IMR-90 (cell line): ENCODE data around the gene ARHGEF7. TPM values are rescaled to one million over a fixed set of nuclear protein-coding genes. Genes with fewer than 3 reads are reported as not detected.

Source experiments
- ATAC-seq: fragments of 200-7000 bp; cut with Tn5 transposase; 2 replicates; pipeline ENCODE4 v1.9.1; 2020; ENCODE audit warnings: low read depth, mild to moderate bottlenecking, moderate library complexity
- BruUV-seq: library from RNA; stranded (reverse); fragments of 400-500 nt; replicated peaks from 2 replicates; lab custom pipeline; 2021; lab: Mats Ljungman, UMichigan
- CTCF ChIA-PET: fragments of 300-600 bp; formaldehyde crosslinking; extraction: SDS; loops from one replicate; lab custom pipeline; 2021; ENCODE audit warnings: antibody characterized with exemption; lab: Yijun Ruan, JAX
- POLR2A ChIA-PET: fragments of 300-600 bp; sonication (Branson Sonifier 250); formaldehyde crosslinking; loops from one replicate; lab custom pipeline; 2022; ENCODE audit warnings: antibody characterized with exemption; ENCODE audit not compliant: unreplicated experiment; lab: Charles Lee
- DNase-seq: peaks from one replicate; pipeline ENCODE4 v3.0.0; 2013
- H2AFZ ChIP-seq: replicated peaks from 2 replicates; pipeline ENCODE3; 2013; ENCODE audit warnings: low read length, mild to moderate bottlenecking; ENCODE audit not compliant: poor library complexity
- H2AK5ac ChIP-seq: 2 replicates; pipeline ENCODE4 v1.6.1; 2013; ENCODE audit warnings: low read depth, low read length, inconsistent platforms
- H2AK9ac ChIP-seq: replicated peaks from 2 replicates; pipeline ENCODE3; 2013; ENCODE audit warnings: mild to moderate bottlenecking, low read depth, low read length, moderate library complexity; ENCODE audit not compliant: poor library complexity
- H2BK120ac ChIP-seq: 2 replicates; pipeline ENCODE4 v1.6.1; 2013; ENCODE audit warnings: low read depth, low read length, inconsistent platforms
- H2BK15ac ChIP-seq: 3 replicates; pipeline ENCODE4 v1.6.1; 2013; ENCODE audit warnings: low read depth, low read length, inconsistent platforms
- H2BK20ac ChIP-seq: 2 replicates; pipeline ENCODE4 v1.6.1; 2013; ENCODE audit warnings: low read depth, mild to moderate bottlenecking, inconsistent platforms, low read length, moderate library complexity
- H2BK5ac ChIP-seq: 2 replicates; pipeline ENCODE4 v1.6.1; 2013; ENCODE audit warnings: mild to moderate bottlenecking, low read depth, low read length, inconsistent platforms; ENCODE audit not compliant: poor library complexity, severe bottlenecking
- H3K14ac ChIP-seq: replicated peaks from 2 replicates; pipeline ENCODE4 v1.6.1; 2013; ENCODE audit warnings: low read depth, low read length, inconsistent platforms
- H3K18ac ChIP-seq: 2 replicates; pipeline ENCODE4 v1.6.1; 2013; ENCODE audit warnings: low read depth, low read length, control low read depth
- H3K23ac ChIP-seq: 2 replicates; pipeline ENCODE4 v1.6.1; 2013; ENCODE audit warnings: low read depth, low read length, inconsistent platforms
- H3K27ac ChIP-seq: 2 replicates; pipeline ENCODE4 v1.5.1; 2013; ENCODE audit warnings: mild to moderate bottlenecking, control low read depth, low read length; ENCODE audit not compliant: insufficient read depth
- H3K27me3 ChIP-seq: 2 replicates; pipeline ENCODE4 v1.6.1; 2013; ENCODE audit warnings: low read length; ENCODE audit not compliant: control insufficient read depth, insufficient read depth
- H3K36me3 ChIP-seq: 2 replicates; pipeline ENCODE4 v1.6.1; 2013; ENCODE audit warnings: low read length, mixed read lengths; ENCODE audit not compliant: control insufficient read depth, insufficient read depth
- H3K4ac ChIP-seq: 2 replicates; pipeline ENCODE4 v1.6.1; 2013; ENCODE audit warnings: low read depth, low read length, inconsistent platforms
- H3K4me1 ChIP-seq: 2 replicates; pipeline ENCODE4 v1.6.1; 2013; ENCODE audit warnings: low read length, mixed read lengths; ENCODE audit not compliant: control insufficient read depth, insufficient read depth
- H3K4me2 ChIP-seq: 2 replicates; pipeline ENCODE4 v1.6.1; 2013; ENCODE audit warnings: low read depth, mild to moderate bottlenecking, control low read depth, low read length, moderate library complexity
- H3K4me3 ChIP-seq: 2 replicates; pipeline ENCODE4 v1.5.1; 2013; ENCODE audit warnings: low read depth, mild to moderate bottlenecking, control low read depth, low read length, moderate library complexity; ENCODE audit not compliant: insufficient read depth
- H3K56ac ChIP-seq: 2 replicates; pipeline ENCODE4 v1.6.1; 2013; ENCODE audit warnings: low read length, inconsistent platforms; ENCODE audit not compliant: insufficient read depth; ENCODE audit errors: extremely low read depth
- H3K79me1 ChIP-seq, 2 experiments: 2 replicates each; pipeline ENCODE4 v1.6.1; 2013; ENCODE audit warnings: low read length in 2 of 2, inconsistent platforms in 1 of 2, low read depth in 1 of 2
- H3K9ac ChIP-seq: 2 replicates; pipeline ENCODE4 v1.6.1; 2013; ENCODE audit warnings: low read depth, low read length, control low read depth
- H3K9me1 ChIP-seq: 2 replicates; pipeline ENCODE4 v1.6.1; 2013; ENCODE audit warnings: low read length, inconsistent platforms; ENCODE audit not compliant: insufficient read depth
- H3K9me3 ChIP-seq: 2 replicates; pipeline ENCODE4 v1.6.1; 2013; ENCODE audit warnings: low read length; ENCODE audit not compliant: control insufficient read depth, insufficient read depth
- H4K20me1 ChIP-seq: 2 replicates; pipeline ENCODE4 v1.6.1; 2013; ENCODE audit warnings: low read length, inconsistent platforms; ENCODE audit not compliant: insufficient read depth
- H4K5ac ChIP-seq: 2 replicates; pipeline ENCODE4 v1.6.1; 2013; ENCODE audit warnings: mild to moderate bottlenecking, low read depth, low read length, control low read depth
- H4K8ac ChIP-seq, 2 experiments: 2 replicates each; pipeline ENCODE4 v1.6.1; 2013; ENCODE audit warnings: low read depth in 2 of 2, low read length in 2 of 2, control low read depth in 1 of 2, inconsistent platforms in 1 of 2
- H4K91ac ChIP-seq: 2 replicates; pipeline ENCODE4 v1.6.1; 2013; ENCODE audit warnings: low read depth, low read length, inconsistent platforms; ENCODE audit not compliant: insufficient read depth
- BHLHE40 ChIP-seq: fragments of 150-350 bp; IDR thresholded peaks from 2 replicates; pipeline ENCODE4 v1.6.1; 2016; ENCODE audit warnings: mild to moderate bottlenecking, low read depth, low read length
- CEBPB ChIP-seq: IDR thresholded peaks from 2 replicates; pipeline ENCODE4 v1.6.1; 2012; ENCODE audit warnings: low read depth, low read length, improper control_type of control experiment
- CHD1 ChIP-seq: IDR thresholded peaks from 2 replicates; pipeline ENCODE4 v1.6.1; 2012; ENCODE audit warnings: low read depth, low read length, improper control_type of control experiment
- FOS ChIP-seq: fragments of 150-350 bp; IDR thresholded peaks from 2 replicates; pipeline ENCODE4 v1.6.1; 2016; ENCODE audit warnings: low read depth, low read length
- MAFK ChIP-seq: IDR thresholded peaks from 2 replicates; pipeline ENCODE4 v1.6.1; 2012; ENCODE audit warnings: low read depth, low read length, improper control_type of control experiment
- MAZ ChIP-seq: IDR thresholded peaks from 2 replicates; pipeline ENCODE4 v1.6.1; 2012; ENCODE audit warnings: low read depth, mild to moderate bottlenecking, low read length, improper control_type of control experiment, moderate library complexity, borderline replicate concordance
- NFE2L2 ChIP-seq: fragments of 150-350 bp; IDR thresholded peaks from 2 replicates; pipeline ENCODE4 v1.6.1; 2016; ENCODE audit warnings: low read depth, mild to moderate bottlenecking, low read length
- POLR2A ChIP-seq: IDR thresholded peaks from 2 replicates; pipeline ENCODE4 v1.6.1; 2012; ENCODE audit warnings: mild to moderate bottlenecking, low read depth, low read length
- RCOR1 ChIP-seq: IDR thresholded peaks from 2 replicates; pipeline ENCODE4 v1.6.1; 2012; ENCODE audit warnings: mild to moderate bottlenecking, low read length, improper control_type of control experiment; ENCODE audit not compliant: insufficient replicate concordance
- RFX5 ChIP-seq: IDR thresholded peaks from 2 replicates; pipeline ENCODE4 v1.8.0; 2012; ENCODE audit warnings: low read depth, mild to moderate bottlenecking, low read length, moderate library complexity
- WGBS, 2 experiments: methylation state at CpG; one replicate each; pipeline versions ENCODE4 v1.1.5 to v1.1.7; 2013; ENCODE audit warnings: missing lambda C conversion rate in 2 of 2; ENCODE audit not compliant: insufficient read length in 1 of 2; ENCODE audit errors: extremely low coverage in 2 of 2; 5-methylcytosine and 5-hydroxymethylcytosine counted together
- dilution Hi-C: fragments of 300-500 bp; cut with HindIII; formaldehyde crosslinking; loops from one replicate; pipeline ENCODE4 v1.14.3; 2018; ENCODE audit warnings: low sequenced_read_pairs; ENCODE audit not compliant: unreplicated experiment
- in situ Hi-C: fragments of 300-500 bp; cut with MboI; formaldehyde crosslinking; loops from 3 replicates; pipeline ENCODE4 v1.14.3; 2019; ENCODE audit warnings: low sequenced_read_pairs, inconsistent platforms, mixed read lengths
- intact Hi-C: fragments of 100-400 bp; cut with micrococcal nuclease; formaldehyde crosslinking; loops from 2 replicates; pipeline ENCODE4 v1.10.0; 2022
- polyA plus RNA-seq, 3 experiments: library from polyadenylated mRNA; depleted of rRNA; stranded (reverse); fragments of >200 nt; gene quantifications; 2 replicates each; pipeline ENCODE4 v1.2.3, GENCODE V29; 2012; ENCODE audit warnings: low replicate concordance in 1 of 3
- total RNA-seq: library from RNA; depleted of rRNA; stranded (reverse); fragments of >200 nt; gene quantifications from 2 replicates; pipeline ENCODE4 v1.2.3, GENCODE V29; 2012
- TF ChIP-seq, protein P1 (sequence below): fragments of 150-350 bp; IDR thresholded peaks from 2 replicates; pipeline ENCODE4 v1.6.1; 2016; ENCODE audit warnings: low read depth, mild to moderate bottlenecking, low read length, moderate library complexity, borderline replicate concordance
- TF ChIP-seq, protein P2 (sequence below): conservative IDR thresholded peaks from 2 replicates; pipeline ENCODE4 v1.5.1; 2012; ENCODE audit warnings: mild to moderate bottlenecking, low read depth, low read length, improper control_type of control experiment

Gene ARHGEF7
- total and polyA plus RNA-seq, 2 of the 4 experiments (the other 2 are of a cell fraction): 32.9 to 59.0 TPM

- Histone ChIP-seq H3K36me3 (no peaks in the 10 kb centered on the region), H3K79me1 (no peaks in the 10 kb centered on the region), H3K18ac (no peak overlapping the region), H3K27me3 (peaks cover 55% of the 10 kb centered on the region), H2AK9ac (no peak overlapping the region), H2AFZ (no peak overlapping the region), H3K9ac (no peak overlapping the region), H3K4me3 (no peak overlapping the region), H3K14ac (no peak overlapping the region), H3K23ac (no peak overlapping the region), H3K4me2 (no peak overlapping the region), H3K4me1 (peaks cover 9% of the 10 kb centered on the region; the same call in 1 of the 2 replicates), H2BK15ac (no peak overlapping the region), H3K9me1 (0 out of 2 replicates have a peak, but pooled peaks cover 3% of the 10 kb centered on the region), H4K5ac (no peak overlapping the region), H4K8ac (no peak overlapping the region), H2AK5ac (no peak overlapping the region), H3K27ac (no peak overlapping the region), H3K9me3 (peaks cover 5% of the 10 kb centered on the region; the same call in 1 of the 2 replicates), H2BK120ac (no peak overlapping the region), H3K56ac (no peak overlapping the region), H2BK20ac (no peak overlapping the region), H4K91ac (no peak overlapping the region), H3K4ac (no peak overlapping the region), H2BK5ac (no peak overlapping the region), H4K20me1 (no peaks in the 10 kb centered on the region)
- intact Hi-C loops (no loop called here), dilution Hi-C loops (no loop called here), in situ Hi-C loops (no loop called here)
- TF ChIP-seq NFE2L2 (no peak), BHLHE40 (no peak), RFX5 (no peak), CHD1 (no peak), MAFK (no peak), RCOR1 (no peak), POLR2A (no peak), MAZ (no peak), CEBPB (no peak), FOS (no peak)
- TF ChIP-seq, protein P1, sequence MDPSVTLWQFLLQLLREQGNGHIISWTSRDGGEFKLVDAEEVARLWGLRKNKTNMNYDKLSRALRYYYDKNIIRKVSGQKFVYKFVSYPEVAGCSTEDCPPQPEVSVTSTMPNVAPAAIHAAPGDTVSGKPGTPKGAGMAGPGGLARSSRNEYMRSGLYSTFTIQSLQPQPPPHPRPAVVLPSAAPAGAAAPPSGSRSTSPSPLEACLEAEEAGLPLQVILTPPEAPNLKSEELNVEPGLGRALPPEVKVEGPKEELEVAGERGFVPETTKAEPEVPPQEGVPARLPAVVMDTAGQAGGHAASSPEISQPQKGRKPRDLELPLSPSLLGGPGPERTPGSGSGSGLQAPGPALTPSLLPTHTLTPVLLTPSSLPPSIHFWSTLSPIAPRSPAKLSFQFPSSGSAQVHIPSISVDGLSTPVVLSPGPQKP: no peak
- TF ChIP-seq, protein P2, sequence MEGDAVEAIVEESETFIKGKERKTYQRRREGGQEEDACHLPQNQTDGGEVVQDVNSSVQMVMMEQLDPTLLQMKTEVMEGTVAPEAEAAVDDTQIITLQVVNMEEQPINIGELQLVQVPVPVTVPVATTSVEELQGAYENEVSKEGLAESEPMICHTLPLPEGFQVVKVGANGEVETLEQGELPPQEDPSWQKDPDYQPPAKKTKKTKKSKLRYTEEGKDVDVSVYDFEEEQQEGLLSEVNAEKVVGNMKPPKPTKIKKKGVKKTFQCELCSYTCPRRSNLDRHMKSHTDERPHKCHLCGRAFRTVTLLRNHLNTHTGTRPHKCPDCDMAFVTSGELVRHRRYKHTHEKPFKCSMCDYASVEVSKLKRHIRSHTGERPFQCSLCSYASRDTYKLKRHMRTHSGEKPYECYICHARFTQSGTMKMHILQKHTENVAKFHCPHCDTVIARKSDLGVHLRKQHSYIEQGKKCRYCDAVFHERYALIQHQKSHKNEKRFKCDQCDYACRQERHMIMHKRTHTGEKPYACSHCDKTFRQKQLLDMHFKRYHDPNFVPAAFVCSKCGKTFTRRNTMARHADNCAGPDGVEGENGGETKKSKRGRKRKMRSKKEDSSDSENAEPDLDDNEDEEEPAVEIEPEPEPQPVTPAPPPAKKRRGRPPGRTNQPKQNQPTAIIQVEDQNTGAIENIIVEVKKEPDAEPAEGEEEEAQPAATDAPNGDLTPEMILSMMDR: no peak
- ATAC-seq: no peak
- WGBS, 2 experiments: no CpG with 5 or more reads among the region's 10 CpGs
- ChIA-PET CTCF (no interaction called here), POLR2A (no interaction called here)
- no TSS peak for BruUV-seq
- DNase-seq: no peak
These were observed 2.9 kb downstream of the ARHGEF7 start for GRCh38 chr13:111117961-111118360.
